WTC11 (cell line): Measurements from ENCODE around the gene C17orf100. TPM values are rescaled to one million over a fixed set of nuclear protein-coding genes. Genes with fewer than 3 reads are reported as not detected.

Source experiments
- ATAC-seq: fragments of 200-7000 bp; cut with Tn5 transposase; 2 replicates; pipeline ENCODE4 v1.10.0; 2021; ENCODE audit warnings: mild to moderate bottlenecking, moderate library complexity
- CTCF ChIA-PET: fragments of 300-600 bp; sonication (Branson Sonifier 250); formaldehyde crosslinking; loops from one replicate; lab custom pipeline; 2021; ENCODE audit warnings: antibody characterized with exemption; lab: Charles Lee
- POLR2A ChIA-PET: fragments of 350-600 bp; sonication (Branson Sonifier 250); formaldehyde crosslinking; loops from one replicate; lab custom pipeline; 2021; ENCODE audit warnings: antibody characterized with exemption; lab: Charles Lee
- DNase-seq: peaks from one replicate; pipeline ENCODE4 v3.0.0; 2021; ENCODE audit warnings: low spot score
- H3K27ac Mint-ChIP-seq: 2 replicates; pipeline ENCODE4 v1.8.0; 2021; ENCODE audit warnings: mixed read lengths
- H3K27me3 Mint-ChIP-seq: 2 replicates; pipeline ENCODE4 v1.8.0; 2021; ENCODE audit warnings: low read depth, mild to moderate bottlenecking, moderate library complexity, mixed read lengths
- H3K36me3 Mint-ChIP-seq: 2 replicates; pipeline ENCODE4 v1.8.0; 2021; ENCODE audit warnings: mixed read lengths
- H3K4me1 Mint-ChIP-seq: 2 replicates; pipeline ENCODE4 v1.8.0; 2022; ENCODE audit warnings: mixed read lengths
- H3K4me3 Mint-ChIP-seq: 2 replicates; pipeline ENCODE4 v1.8.0; 2021; ENCODE audit warnings: mild to moderate bottlenecking, moderate library complexity, mixed read lengths
- H3K9me3 Mint-ChIP-seq: 2 replicates; pipeline ENCODE4 v1.8.0; 2021; ENCODE audit warnings: mixed read lengths
- AR ChIP-seq: fragments of 250-450 bp; sonication (Bioruptor Pico); IDR thresholded peaks from 2 replicates; pipeline ENCODE4 v1.9.0; 2021; ENCODE audit warnings: mild to moderate bottlenecking
- ATF1 ChIP-seq: sonication (generic); formaldehyde crosslinking; IDR thresholded peaks from 2 replicates; pipeline ENCODE4 v1.8.1; 2023; ENCODE audit warnings: mild to moderate bottlenecking, moderate library complexity, missing genetic modification reagents
- ATF3 ChIP-seq: sonication (generic); formaldehyde crosslinking; conservative IDR thresholded peaks from 2 replicates; pipeline ENCODE4 v1.8.1; 2022; ENCODE audit warnings: mild to moderate bottlenecking, missing genetic modification reagents
- ERG ChIP-seq: fragments of 250-450 bp; sonication (Bioruptor Pico); IDR thresholded peaks from 2 replicates; pipeline ENCODE4 v1.8.0; 2021; ENCODE audit warnings: mild to moderate bottlenecking
- ESRRA ChIP-seq: sonication (generic); formaldehyde crosslinking; IDR thresholded peaks from 2 replicates; pipeline ENCODE4 v1.8.1; 2022; ENCODE audit warnings: mild to moderate bottlenecking, missing genetic modification reagents, borderline replicate concordance
- GTF2I ChIP-seq: fragments of 250-450 bp; sonication (Bioruptor Pico); conservative IDR thresholded peaks from 2 replicates; pipeline ENCODE4 v1.4.0; 2021; ENCODE audit warnings: mild to moderate bottlenecking
- MAX ChIP-seq: sonication (generic); formaldehyde crosslinking; IDR thresholded peaks from 2 replicates; pipeline ENCODE4 v1.8.0; 2022; ENCODE audit warnings: mild to moderate bottlenecking, missing genetic modification reagents
- MXD4 ChIP-seq: fragments of 250-450 bp; sonication (Bioruptor Pico); IDR thresholded peaks from 2 replicates; pipeline ENCODE4 v1.8.0; 2021; ENCODE audit warnings: mild to moderate bottlenecking, moderate library complexity, borderline replicate concordance
- PRRX2 ChIP-seq: fragments of 250-450 bp; sonication (Bioruptor Pico); IDR thresholded peaks from 2 replicates; pipeline ENCODE4 v1.8.0; 2021; ENCODE audit warnings: mild to moderate bottlenecking
- SMAD4 ChIP-seq: sonication (generic); formaldehyde crosslinking; IDR thresholded peaks from 2 replicates; pipeline ENCODE4 v1.8.0; 2022; ENCODE audit warnings: mild to moderate bottlenecking, missing genetic modification reagents
- SP1 ChIP-seq: sonication (generic); formaldehyde crosslinking; conservative IDR thresholded peaks from 2 replicates; pipeline ENCODE4 v1.8.1; 2022; ENCODE audit warnings: missing genetic modification reagents
- ZMAT4 ChIP-seq: fragments of 250-450 bp; sonication (Bioruptor Pico); IDR thresholded peaks from 2 replicates; pipeline ENCODE4 v1.9.0; 2021; ENCODE audit warnings: mild to moderate bottlenecking
- ZNF138 ChIP-seq: sonication (generic); formaldehyde crosslinking; conservative IDR thresholded peaks from 2 replicates; pipeline ENCODE4 v1.8.1; 2022; ENCODE audit warnings: mild to moderate bottlenecking, moderate library complexity, missing genetic modification reagents
- ZNF219 ChIP-seq: sonication (generic); formaldehyde crosslinking; IDR thresholded peaks from 2 replicates; pipeline ENCODE4 v1.8.0; 2023; ENCODE audit warnings: missing genetic modification reagents, mild to moderate bottlenecking, borderline replicate concordance
- ZNF263 ChIP-seq: sonication (generic); formaldehyde crosslinking; IDR thresholded peaks from 2 replicates; pipeline ENCODE4 v1.8.1; 2022; ENCODE audit warnings: low read depth, mild to moderate bottlenecking, moderate library complexity, missing genetic modification reagents
- ZNF423 ChIP-seq: fragments of 250-450 bp; sonication (Bioruptor Pico); IDR thresholded peaks from 2 replicates; pipeline ENCODE4 v2.1.2; 2022; ENCODE audit warnings: mild to moderate bottlenecking, moderate library complexity
- ZNF425 ChIP-seq: fragments of 250-450 bp; sonication (Bioruptor Pico); conservative IDR thresholded peaks from 2 replicates; pipeline ENCODE4 v1.9.0; 2021; ENCODE audit warnings: mild to moderate bottlenecking
- ZNF532 ChIP-seq: fragments of 250-450 bp; sonication (Bioruptor Pico); IDR thresholded peaks from 2 replicates; pipeline ENCODE4 v1.9.0; 2021; ENCODE audit warnings: mild to moderate bottlenecking, borderline replicate concordance
- total RNA-seq: library from RNA; stranded (reverse); gene quantifications from 3 replicates; pipeline ENCODE4 v1.2.3, GENCODE V29; 2021

C17orf100 gene
- total RNA-seq, 1 experiment from 2014 or later: 2.7 TPM

GRCh38 chr17:6667516-6667915 is 16.0 kb downstream of the C17orf100 start (continued):
- no peak for TF ChIP-seq ZNF219 (CRISPR knock-in tag)
- no peak for TF ChIP-seq PRRX2 (CRISPR knock-in tag)
- no peak for TF ChIP-seq ZNF263
- no peak for TF ChIP-seq ZMAT4 (CRISPR knock-in tag)

GRCh38 chr17:6668219-6668618 is 16.7 kb downstream of the C17orf100 start:
- Mint-ChIP-seq H3K9me3 (no peaks in the 10 kb centered on the region), H3K4me3 (no peak overlapping the region), H3K36me3 (no peaks in the 10 kb centered on the region), H3K4me1 (peaks cover 12% of the 10 kb centered on the region), H3K27me3 (peaks cover 36% of the 10 kb centered on the region), H3K27ac (no peak overlapping the region)
- ATAC-seq: no peak
- ChIA-PET CTCF (interaction anchor here (0.9 to 3.0 kb wide), 4 partner anchors 33 to 226 kb away, joined by 5 to 31 read pairs (median 24); partner anchors contain the start of gene SLC13A5), POLR2A (no interaction called here)
- no peak for DNase-seq
- TF ChIP-seq ATF3 (no peak), ESRRA (CRISPR knock-in tag) (no peak), ATF1 (CRISPR knock-in tag) (no peak), SP1 (no peak), AR (CRISPR knock-in tag) (no peak)

- H3K27me3 Mint-ChIP-seq: peaks cover 35% of the 10 kb centered on the region
- H3K4me1 Mint-ChIP-seq: peaks cover 12% of the 10 kb centered on the region
- ChIA-PET CTCF (interaction anchor here (0.9 to 3.4 kb wide), 6 partner anchors 10 to 225 kb away, joined by 3 to 31 read pairs (median 8); partner anchors contain the start of gene SLC13A5), POLR2A (no interaction called here)
- H3K9me3 Mint-ChIP-seq: no peaks in the 10 kb centered on the region
- no peak overlapping the region for H3K4me3 Mint-ChIP-seq
- no peak overlapping the region; the same call in 1 of the 2 replicates for H3K27ac Mint-ChIP-seq
- no peak for DNase-seq
- TF ChIP-seq ERG: no peak
- no peak for TF ChIP-seq GTF2I (CRISPR knock-in tag)
- no peak for TF ChIP-seq PRRX2 (CRISPR knock-in tag)
- TF ChIP-seq SMAD4 (CRISPR knock-in tag): no peak
- TF ChIP-seq ZNF423 (CRISPR knock-in tag): no peak
- no peak for TF ChIP-seq MXD4 (CRISPR knock-in tag)
- TF ChIP-seq ZNF532: no peak
- no peak for TF ChIP-seq ZNF138 (CRISPR knock-in tag)
- no peak for TF ChIP-seq MAX (CRISPR knock-in tag)
- no peak for TF ChIP-seq ZNF425 (CRISPR knock-in tag)
- ATAC-seq: no peak
- no peaks in the 10 kb centered on the region for H3K36me3 Mint-ChIP-seq
Observed at GRCh38 chr17:6668727-6669425, 17.3 kb downstream of the C17orf100 start.
